ENCODE measurements around the gene EML5.
A peak's percentile ranks its signal among the peaks of the same experiment; 100 is the strongest.

Gene EML5

DNA sequence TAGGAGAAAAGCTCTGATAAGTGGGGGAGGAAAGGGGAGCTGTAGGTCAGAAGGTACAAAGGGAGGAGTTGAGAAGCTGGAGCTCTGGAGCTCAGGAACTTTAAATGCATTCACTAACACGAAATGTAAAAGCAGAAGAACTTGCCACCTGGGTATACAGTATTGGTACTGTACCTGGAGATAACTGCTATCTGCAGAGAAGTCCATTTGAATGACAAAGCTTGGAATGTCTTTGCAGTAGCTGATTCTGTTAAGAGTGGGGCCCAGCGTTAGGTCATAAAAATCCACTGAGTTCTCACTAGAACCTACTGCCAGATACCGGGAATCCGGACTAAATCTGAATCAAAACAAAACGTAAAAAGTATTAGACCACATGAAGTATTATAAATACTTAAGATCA lies 174.3 kb downstream of the EML5 start:
- no peak for DNase-seq (ENCODE audit: low read depth in 4 of 4, low spot score in 1 of 4)

DNA sequence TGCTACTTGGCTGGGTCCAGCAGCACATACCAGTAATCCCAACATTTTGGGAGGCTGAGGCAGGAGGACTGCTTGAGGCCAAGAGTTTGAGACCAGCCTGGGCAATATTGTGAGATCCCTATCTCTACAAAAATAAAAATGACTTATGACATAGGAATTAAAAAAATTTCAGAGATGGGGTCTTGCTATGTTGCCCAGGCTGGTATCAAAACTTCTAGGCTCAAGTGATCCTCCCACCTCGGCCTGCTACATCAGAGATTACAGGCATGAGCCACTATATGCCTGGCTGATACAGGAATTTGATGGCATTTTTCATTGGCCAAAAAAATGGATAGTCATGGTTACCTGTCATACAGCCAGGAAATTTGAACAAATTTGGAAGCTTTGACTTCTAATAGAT lies 175.3 kb downstream of the EML5 start:
- no peak for DNase-seq (ENCODE audit: low read depth in 4 of 4, low spot score in 1 of 4)

DNA sequence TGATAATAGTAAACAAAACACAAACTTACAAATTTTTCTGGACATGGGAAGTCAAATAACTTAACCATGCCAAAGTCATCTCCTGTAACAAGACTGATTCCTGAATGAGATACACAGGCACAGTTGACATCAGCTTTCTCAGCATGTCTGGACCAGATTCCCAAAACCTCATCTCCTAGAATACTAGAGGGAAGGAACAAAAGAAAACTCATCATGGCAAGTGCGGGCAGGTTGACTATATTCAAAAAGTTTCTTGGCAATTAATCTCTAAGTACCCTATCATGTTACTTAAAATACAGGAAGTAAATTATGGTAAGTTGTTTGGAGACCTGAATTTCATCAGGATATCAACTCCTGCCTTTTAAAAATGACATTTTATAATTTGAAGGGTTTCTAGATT lies 176.1 kb downstream of the EML5 start:
- DNase-seq (ENCODE audit: low read depth in 4 of 4, low spot score in 1 of 4) = no peak

DNA sequence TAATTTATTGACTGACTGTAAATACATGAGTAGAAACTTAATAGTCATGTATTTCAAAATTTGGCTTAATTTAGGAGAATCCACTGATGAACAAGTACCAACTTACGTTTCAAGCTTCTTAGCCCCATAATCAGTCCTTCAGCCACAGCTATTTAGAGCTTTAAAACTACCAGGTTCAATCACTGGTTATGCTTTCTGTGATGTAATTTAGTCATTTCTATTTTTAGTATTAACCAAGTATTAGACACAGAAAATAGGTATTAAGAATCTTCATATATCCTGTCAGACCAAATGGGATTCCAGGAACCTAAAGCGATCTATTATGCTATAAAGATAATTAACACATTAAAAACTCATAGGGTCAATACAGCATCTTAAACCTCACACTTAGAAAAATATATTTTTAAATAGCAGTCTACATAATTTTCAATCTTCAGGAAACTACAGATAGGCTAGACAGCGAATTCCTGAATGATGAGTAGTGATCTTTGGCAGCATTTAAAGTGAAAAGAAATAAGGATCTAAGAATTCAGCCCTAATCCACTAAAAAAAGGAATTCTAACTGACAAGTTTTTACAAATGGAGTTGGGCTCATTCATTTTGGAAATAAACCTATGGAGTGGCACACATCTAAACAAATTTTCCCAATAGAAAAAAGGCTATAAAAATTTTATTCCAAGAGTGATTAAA lies 178.4 kb downstream of the EML5 start:
- no peak for DNase-seq (ENCODE audit: low read depth in 4 of 4, low spot score in 1 of 4)

DNA sequence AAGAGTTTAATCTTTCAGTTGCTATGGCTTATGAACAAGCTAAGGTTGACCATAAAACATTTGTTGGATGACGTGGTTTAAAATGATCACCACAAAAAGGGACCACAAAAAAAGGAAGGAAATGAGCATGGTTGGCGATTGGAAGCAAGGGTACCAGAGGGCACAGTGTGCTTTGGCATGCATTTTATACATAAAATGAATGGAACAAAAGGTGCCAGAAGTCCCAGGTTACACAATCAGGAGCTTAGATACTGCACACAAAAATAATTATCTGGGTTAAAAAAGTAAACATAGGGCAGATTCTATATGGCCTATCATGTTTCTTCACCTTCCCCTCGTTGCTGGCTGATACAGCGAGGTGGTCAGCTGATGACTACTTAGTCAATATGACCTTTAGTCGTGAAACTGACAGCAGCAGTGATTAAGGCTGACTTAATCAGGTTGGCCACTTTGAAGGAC lies 179.2 kb downstream of the EML5 start:
- no peak for DNase-seq (ENCODE audit: low read depth in 4 of 4, low spot score in 1 of 4)

DNA sequence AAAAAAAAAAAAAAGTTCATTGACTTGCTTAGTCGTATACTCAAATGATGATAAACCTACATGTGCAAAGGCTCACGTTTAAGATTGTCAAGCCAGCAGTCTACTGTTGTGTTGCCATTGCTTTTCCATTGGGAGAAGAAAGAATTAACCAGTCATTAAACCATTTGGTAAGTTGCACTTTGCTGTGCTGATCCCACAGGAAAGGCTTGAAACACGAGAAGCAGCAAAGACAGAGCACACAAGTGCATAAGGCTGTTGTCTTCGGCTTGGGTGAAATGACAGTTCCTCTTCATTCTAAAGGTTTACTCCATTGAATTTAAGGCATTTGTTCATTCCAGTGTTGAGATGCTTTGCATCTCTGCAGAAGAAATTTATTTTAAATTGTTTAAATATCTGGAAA lies 179.8 kb downstream of the EML5 start:
- no peak for DNase-seq (ENCODE audit: low read depth in 4 of 4, low spot score in 1 of 4)

DNA sequence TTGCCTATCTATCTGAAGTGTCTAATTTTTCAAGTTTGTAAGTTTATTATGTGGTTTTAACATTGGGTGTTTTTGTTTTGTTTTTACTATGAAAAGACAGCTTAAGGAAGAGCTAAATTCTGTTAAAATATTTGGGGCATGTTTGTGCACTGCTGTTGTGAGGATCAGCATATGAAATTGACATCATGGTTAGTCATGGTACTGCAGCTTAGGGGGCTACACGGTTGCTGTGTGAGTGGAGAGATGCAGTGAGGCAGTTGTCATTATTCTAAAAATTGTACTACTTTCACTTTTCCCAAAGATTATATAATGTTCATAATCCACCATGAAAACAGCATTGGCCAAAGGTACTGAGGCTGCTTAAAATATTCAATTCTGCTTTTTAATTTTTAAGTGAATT lies 180.9 kb downstream of the EML5 start:
- no peak for DNase-seq (ENCODE audit: low read depth in 4 of 4, low spot score in 1 of 4)

DNA sequence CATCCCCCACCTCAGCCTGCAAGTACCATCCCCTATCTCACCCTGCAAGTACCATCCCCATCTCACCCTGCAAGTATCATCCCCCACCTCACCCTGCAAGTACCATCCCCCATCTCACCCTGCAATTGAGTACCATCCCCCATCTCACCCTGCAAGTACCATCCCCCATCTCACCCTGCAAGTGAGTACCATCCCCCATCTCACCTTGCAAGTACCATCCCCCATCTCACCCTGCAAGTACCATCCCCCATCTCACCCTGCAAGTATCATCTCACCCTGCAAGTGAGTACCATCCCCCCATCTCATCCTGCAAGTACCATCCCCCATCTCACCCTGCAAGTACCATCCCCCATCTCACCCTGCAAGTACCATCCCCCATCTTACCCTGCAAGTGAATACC lies 184.9 kb downstream of the EML5 start:
- DNase-seq (ENCODE audit: low read depth in 4 of 4, low spot score in 1 of 4) = no peak

DNA sequence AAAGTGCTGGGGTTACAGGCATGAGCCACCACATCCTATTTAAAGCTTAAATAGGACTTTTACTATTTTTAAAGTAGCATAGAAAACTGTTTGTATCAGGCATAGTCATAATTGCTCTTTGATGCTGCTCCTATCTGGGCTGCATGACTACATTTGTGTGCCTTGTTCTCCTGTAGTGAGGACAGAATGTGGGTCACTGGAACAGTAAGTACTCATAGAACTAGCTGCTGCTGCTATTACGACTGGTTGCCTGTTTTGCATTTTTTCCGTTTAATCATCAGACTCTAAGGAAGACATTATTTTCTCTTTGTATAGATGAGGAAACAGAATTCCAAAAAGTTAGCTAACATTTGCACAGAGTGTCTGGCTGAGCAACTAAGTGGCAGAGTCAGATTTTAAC lies 187.2 kb downstream of the EML5 start:
- no peak for DNase-seq (ENCODE audit: low read depth in 4 of 4, low spot score in 1 of 4)

DNA sequence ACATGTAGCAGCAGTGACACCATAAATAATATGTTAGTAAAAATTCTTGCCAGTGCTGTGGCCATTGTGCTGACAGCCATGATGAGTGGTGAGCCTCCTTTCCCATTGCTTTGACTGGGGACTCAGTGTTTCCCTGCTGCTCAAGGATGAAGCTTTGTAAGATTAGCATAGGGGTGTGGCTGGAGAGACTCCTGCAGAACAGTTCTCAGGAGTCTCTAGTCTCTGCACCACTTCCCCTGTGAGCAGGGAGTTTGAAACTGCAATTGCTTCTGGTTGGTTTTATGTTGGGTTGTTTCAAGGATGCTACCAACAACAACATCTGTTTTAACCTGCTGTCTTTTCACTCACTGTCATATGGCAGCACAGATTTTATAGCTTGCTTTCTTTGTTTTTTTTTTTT lies 188.5 kb downstream of the EML5 start:
- no peak for DNase-seq (ENCODE audit: low read depth in 4 of 4, low spot score in 1 of 4)

DNA sequence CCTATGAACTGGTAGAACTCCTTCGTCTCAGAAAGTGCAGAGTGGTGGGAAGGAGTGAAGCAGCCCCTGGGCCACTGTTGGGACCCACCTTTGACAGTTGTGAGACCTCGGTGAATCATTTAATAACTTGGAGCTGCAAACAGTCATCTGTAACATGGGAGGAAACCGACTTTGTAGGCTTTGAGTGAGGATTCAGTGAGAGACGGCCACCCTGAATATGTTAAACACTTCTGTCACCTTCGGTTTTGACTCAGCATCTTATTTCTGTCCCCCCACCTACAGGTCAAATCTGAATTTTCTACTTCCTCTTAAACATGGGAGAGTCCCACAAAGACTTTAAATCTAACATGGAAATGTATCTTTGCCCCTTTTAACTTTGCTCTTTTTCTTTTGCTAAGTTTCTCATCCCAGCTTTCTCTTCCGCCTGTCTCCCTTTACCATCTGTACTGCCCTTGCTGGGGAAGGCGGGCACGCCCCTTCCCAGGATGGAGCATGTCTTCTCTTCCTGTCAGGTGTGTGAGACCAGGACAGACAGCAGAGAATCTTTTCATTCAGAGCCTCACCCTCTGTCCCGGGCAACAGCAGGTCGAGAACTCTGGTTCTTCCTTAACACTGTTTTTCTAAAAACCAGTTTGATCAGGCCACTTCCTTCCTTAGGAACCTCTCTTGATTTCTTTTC lies 192.9 kb downstream of the EML5 start:
- peak in 2 of 4 experiments; percentile 7 to 17 for DNase-seq (ENCODE audit: low read depth in 4 of 4, low spot score in 1 of 4)

DNA sequence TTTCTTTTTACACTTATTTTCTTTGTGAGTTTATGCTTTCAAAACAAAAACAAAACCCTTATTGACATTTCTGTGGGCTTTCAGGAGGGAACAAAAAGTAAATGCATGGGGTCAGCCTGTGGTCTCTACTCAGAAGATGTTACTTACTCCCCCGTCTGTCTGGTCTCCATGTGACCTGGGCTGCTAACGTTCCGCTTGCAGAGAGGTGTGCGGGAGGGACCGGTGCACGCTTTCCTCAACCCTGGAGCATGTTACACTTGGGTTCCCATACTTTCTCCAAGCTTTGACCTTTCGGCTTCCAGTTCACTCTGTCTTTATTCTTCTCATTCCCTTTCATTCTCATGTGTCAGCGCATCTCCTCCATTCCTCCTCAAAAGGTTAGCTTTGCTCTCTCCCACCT lies 193.4 kb downstream of the EML5 start:
- no peak for DNase-seq (ENCODE audit: low read depth in 4 of 4, low spot score in 1 of 4)

DNA sequence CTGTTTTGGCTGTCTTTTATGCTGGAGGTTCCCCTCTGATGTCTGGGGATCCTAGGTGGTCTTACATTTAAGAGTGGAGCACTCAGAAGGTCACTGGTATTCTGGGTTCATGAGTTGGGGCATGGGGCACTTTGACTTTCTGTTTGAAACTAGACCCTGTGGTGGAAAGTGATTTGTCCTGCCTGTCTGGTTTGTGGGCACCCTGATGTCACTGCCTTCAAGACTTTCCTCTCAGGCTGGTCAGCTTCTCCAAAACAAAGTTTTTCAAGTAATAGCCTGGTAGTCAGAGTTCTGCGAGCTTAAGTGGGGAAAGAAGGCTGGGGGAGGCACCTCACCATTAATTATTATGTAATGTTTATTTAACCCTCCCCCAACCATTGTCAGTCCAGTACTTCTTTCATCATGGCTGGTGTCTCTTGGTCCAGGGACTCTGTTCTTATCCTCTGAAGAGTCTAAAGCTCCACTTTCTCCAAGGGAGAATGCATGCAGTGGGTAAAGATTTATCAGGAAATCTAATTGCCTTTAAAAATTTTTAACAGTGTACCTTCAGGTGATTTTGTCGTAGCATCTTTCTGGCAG lies 194.6 kb downstream of the EML5 start:
- DNase-seq (ENCODE audit: low read depth in 4 of 4, low spot score in 1 of 4) = no peak

DNA sequence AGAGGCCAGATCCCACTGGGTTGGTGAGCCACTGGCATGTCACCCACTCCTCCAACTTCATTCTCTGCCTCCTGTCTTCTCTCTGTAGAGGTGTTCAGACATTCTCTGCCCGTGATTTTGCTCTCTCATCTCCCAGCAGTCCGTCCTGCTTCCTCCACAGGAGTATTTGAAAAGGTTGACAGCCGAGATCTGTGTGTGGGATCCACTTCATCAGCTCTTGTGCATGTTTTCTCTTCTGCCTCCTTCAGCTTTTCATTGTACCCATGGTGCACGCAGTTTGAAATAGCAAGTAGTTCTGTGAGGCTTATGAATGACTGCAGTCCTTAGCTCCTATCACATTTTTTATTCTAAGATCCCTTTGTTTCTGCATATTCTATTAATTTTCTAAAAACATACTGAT lies 195.2 kb downstream of the EML5 start:
- DNase-seq (ENCODE audit: low read depth in 4 of 4, low spot score in 1 of 4) = no peak

DNA sequence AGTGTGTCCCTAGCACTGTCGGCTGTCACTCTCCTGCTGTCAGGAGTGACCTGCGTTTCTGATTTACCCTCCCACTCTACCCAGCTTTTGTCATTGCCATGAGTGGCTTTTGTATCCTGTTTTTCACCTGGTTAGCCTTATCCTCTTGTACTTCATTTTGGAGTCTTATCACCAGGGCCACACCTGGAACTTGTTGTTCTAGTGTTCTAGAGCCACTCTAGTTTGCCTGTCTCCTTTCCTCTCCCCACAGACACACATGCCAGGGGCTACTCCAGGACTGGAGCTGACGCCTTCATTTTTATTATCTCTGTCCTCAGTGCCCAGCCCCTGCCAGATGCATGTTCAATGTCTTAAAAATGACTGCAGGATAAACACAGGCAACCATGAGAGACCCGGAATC lies 195.7 kb downstream of the EML5 start:
- no peak for DNase-seq (ENCODE audit: low read depth in 4 of 4, low spot score in 1 of 4)

DNA sequence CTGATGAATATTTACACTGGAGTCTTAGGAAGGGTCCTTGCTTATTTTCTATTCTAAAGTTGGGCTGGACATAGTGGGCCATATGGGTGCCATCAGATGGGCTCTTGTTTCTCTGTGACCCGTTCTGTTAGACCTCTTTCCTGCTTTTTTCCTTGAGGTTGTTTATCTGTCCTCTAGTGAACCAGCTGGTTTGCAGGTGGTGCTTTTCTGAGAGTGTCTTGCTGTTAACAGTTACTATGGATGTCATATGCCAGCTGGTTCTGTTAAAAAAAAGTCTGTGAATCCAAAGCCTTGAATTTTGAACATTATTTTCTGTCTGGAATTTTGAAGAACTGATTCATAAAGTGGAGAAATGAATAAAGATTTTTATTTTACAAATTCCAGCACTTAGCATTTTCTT lies 200.7 kb downstream of the EML5 start:
- DNase-seq (ENCODE audit: low read depth in 4 of 4, low spot score in 1 of 4) = no peak

DNA sequence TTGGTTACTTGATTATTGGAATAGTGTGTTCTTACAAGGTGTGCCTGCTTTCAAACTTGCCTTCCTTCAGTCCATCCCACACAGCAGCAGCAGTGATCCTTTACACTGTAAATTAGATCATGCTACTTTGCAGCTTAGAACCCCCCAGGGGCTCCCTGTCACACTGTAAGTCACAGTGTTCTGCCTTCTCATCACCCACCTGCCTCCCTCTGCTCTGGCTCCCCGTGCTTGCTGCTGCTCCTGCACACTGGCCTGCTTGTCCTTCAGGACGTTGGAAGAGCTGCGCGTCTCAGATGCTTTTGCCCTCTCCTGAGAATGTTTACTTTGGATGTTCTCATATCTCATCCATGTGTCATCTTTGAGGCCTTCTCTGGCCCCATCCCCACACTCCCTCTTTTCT lies 202.6 kb downstream of the EML5 start:
- no peak for DNase-seq (ENCODE audit: low read depth in 4 of 4, low spot score in 1 of 4)

DNA sequence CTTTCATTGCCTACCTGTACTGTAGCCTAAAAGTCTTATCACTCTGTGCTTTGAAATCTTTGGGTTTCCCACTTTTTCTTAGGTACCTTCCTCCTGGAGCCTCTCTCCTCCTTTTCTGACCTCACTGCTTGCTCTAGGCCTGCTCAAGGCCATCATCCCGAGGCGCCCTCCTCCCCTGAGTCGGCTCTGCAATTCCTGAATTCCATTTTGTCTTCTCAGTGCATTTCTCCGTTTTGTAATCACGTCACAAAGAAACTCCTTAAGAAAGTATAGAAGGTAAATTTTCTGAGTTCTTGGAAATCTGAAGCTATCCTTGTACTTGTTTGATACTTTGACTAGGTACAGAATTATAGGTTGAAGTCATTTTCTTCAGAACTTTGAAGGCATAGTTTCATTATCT lies 204.7 kb downstream of the EML5 start:
- DNase-seq (ENCODE audit: low read depth in 4 of 4, low spot score in 1 of 4) = no peak

DNA sequence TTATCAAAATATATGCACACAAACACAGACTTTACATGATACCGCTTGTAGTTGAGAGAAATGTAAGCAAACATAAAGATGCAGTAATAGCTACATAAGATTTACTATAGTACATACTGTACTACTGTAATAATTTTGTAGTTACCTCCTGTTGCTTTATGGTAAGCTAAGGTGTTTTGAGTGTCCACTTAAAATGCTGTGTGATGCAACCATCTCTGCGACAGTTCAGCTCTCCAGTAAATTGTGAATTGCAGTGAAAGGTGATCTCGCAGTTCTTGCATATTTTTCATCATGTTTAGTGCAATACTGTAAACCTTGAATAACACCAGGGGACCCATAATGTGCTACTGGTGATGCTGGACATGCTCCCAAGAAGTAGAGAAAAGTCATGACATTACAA lies 208.3 kb downstream of the EML5 start:
- no peak for DNase-seq (ENCODE audit: low read depth in 4 of 4, low spot score in 1 of 4)

DNA sequence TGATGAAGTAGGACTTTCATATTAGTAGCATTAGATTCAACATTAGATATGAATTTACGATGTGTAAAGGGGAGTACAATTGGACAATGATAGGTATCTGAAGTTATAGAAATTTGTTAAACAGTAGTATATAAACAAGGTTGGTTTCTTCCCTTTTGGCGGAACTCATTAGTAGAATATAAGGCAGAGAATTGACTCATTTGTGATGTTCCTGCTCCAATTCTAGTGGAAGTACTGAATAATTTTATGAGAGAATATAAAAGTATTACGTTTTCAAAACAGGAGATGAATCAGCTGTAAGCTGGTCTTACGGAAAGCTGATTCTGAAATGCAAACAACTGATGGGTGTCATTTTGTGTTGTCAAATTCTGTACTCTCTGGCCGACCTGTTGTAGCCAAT lies 216.5 kb downstream of the EML5 start:
- DNase-seq (ENCODE audit: low read depth in 4 of 4, low spot score in 1 of 4) = no peak

DNA sequence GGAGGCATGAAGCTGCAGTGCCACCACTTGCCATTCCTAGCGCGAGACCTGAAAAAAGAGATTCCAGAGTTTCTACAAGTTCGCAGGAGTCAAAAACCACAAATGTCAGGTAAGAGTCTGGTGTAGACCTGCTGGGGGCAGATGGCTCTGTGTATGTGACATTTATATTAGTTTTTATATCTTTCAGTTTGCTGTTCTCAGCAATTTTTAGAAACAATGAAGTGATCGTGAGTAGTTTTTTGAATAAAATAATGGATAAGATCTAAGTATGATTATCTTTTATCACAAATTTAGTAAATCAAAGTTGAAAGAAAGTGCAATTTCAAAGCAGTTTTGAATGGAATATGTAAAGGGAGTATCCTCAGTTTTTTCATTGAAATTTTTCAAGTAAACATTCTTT lies 220.6 kb downstream of the EML5 start:
- DNase-seq (ENCODE audit: low read depth in 4 of 4, low spot score in 1 of 4) = no peak

DNA sequence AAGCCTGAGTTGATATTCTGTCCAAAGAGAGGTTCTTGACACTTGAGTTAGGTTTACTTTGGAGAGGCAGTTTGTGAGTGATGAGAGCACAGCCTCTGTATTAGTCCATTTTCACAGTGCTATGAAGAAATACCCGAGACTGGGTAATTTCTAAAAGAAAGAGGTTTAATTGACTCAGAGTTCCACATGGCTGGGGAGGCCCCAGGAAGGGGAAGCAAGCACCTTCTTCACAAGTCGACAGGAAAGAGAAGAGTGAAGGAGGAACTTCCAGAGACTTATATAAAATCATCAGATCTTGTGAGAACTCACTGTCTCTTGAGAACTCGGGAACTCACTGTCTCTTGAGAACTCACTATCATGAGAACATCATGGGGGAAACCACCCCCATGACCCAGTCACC lies 224.6 kb downstream of the EML5 start:
- DNase-seq (ENCODE audit: low read depth in 4 of 4, low spot score in 1 of 4) = no peak

DNA sequence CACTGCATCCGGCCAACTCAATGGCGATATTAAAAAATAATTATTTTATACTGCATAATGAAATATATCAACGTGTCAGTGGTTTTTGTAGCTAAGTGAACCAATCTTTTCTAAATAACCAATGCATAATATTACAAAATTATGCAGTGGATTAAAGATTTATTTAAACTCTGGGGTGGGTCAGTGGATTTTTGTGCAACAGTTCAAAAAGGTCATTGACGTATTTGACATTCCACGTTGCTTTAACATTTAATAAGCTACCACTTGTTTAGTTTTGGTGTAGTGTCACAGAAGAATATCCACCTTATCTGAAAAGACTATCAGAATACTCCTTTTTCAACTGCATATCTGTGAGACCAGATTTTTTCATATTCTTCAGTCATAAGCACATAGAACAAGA lies 227.3 kb downstream of the EML5 start:
- no peak for DNase-seq (ENCODE audit: low read depth in 4 of 4, low spot score in 1 of 4)

Data from stimulated activated CD4-positive, alpha-beta T cell treated with anti-CD3 and anti-CD28 coated beads, Interleukin-1b, Interleukin-23, amount 100 ng/mL, for 24 hours (primary cell).